GM12873 (cell line): ENCODE results near the gene GNB1L.

Experiments used
- TF ChIP-seq, protein P1 (sequence below): IDR thresholded peaks from 2 replicates; pipeline ENCODE4 v1.5.1; 2012; ENCODE audit warnings: low read depth, mild to moderate bottlenecking, moderate library complexity, low read length, control low read depth; ENCODE audit not compliant: insufficient read depth; ENCODE audit errors: missing control alignments

The GNB1L gene

DNA sequence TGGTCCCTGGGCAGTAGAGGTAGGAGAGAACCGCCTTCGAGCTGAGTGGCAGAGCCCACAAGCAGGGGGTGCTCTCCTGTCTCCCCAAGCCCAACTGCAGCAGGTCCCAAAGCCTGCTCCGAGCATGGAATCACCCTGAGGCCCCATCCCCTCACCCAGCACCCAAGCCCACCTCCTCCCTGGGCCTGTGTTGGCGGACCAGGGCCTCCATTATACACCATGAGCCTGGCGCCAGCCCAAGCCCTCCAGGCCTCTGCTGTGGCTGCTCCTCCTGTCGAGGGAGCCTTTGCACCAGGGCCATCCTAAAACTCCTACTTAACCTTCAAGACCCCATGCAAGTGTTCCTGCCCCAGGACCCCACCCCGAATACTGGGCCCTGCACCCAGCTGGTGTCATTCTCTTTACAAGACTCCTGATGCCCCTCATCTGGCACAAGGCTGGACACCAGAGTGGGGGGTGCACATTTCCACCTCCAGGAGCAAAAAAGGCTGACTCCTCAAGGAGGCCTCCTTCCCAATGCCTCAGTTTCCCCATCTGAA, 114.7 kb downstream of the GNB1L start:
- TF ChIP-seq, protein P1, sequence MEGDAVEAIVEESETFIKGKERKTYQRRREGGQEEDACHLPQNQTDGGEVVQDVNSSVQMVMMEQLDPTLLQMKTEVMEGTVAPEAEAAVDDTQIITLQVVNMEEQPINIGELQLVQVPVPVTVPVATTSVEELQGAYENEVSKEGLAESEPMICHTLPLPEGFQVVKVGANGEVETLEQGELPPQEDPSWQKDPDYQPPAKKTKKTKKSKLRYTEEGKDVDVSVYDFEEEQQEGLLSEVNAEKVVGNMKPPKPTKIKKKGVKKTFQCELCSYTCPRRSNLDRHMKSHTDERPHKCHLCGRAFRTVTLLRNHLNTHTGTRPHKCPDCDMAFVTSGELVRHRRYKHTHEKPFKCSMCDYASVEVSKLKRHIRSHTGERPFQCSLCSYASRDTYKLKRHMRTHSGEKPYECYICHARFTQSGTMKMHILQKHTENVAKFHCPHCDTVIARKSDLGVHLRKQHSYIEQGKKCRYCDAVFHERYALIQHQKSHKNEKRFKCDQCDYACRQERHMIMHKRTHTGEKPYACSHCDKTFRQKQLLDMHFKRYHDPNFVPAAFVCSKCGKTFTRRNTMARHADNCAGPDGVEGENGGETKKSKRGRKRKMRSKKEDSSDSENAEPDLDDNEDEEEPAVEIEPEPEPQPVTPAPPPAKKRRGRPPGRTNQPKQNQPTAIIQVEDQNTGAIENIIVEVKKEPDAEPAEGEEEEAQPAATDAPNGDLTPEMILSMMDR: no peak

- TF ChIP-seq, protein P1: no peak
These were observed 115.2 kb downstream of the GNB1L start for GRCh38 chr22:19739448-19739895.

DNA sequence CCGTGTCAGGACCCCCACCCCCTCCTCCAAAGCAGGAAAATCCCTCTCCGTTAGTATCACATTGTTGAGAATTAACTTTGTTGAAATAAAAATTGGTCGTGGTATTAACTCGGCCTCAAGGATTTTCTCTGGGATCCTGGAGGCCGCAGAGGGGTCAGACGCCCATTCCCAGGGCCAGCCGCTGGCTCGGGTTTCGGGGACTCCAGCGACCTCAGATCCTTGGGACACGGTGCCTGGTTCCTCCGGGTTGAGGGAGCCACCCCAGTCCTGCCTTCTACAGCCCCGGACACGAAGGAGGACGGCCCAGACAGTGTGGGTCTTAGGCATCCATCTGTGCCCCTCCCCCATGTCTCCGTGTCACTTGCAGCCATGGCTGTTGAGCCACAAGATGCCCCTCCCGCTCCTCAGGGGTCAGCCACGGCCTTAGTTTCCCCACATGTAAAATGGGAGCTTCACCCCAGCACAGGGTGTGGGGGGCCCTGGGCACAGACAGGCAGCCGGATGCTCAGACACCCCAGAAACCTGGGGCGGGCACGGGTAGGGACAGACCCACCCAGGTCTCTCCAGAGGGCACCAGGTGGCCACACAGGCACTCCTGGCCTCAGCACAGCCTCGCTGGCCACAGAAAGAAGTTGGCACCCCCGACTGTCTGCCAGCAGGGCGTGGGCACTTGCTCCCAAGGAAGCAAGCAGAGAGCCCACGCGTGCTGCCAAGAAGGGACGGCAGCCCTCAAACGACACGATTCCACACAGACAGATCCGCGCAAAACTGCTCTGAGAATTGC, 115.8 kb downstream of the GNB1L start:
- TF ChIP-seq, protein P1: no peak

DNA sequence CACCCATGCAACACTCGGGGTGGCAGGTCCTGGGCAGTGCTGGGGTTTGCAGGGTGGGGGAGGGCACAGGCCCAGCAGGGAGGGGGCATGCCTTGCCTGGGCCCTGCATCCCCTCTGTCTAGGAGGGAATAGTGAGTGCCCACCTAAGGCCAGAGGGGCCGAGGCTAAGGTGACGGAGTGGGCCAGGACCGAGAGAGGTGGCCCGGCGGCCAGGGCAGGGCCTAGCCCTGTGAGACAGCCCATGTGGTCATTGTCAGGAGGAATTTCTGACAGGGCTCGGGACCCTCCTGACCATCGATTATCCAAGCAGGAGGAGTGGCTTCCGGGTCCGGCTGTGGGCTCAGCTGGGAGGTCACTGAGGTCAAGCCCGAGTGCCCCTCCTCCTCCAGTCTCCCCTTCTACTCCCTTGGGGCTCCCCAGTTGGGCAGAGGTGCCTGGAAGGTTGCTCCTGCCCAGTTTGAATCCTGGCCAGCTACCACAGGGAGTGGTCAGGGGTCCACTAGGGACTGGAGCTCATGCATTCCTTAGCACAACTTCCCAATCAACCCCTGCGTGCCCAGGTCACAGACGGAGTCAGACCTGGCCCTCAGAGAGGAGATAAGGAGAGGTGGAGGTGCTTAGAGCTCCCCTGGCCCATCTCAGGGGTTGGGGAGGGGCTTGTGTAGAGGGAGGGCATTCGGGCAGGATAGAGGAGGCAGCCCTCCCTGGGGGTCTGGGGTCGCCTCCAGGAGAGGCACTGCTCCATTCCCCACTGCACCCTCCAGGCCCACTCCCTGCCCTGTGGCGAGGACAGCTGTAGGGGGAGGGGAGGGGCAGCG, 116.6 kb downstream of the GNB1L start:
- TF ChIP-seq, protein P1: no peak

DNA sequence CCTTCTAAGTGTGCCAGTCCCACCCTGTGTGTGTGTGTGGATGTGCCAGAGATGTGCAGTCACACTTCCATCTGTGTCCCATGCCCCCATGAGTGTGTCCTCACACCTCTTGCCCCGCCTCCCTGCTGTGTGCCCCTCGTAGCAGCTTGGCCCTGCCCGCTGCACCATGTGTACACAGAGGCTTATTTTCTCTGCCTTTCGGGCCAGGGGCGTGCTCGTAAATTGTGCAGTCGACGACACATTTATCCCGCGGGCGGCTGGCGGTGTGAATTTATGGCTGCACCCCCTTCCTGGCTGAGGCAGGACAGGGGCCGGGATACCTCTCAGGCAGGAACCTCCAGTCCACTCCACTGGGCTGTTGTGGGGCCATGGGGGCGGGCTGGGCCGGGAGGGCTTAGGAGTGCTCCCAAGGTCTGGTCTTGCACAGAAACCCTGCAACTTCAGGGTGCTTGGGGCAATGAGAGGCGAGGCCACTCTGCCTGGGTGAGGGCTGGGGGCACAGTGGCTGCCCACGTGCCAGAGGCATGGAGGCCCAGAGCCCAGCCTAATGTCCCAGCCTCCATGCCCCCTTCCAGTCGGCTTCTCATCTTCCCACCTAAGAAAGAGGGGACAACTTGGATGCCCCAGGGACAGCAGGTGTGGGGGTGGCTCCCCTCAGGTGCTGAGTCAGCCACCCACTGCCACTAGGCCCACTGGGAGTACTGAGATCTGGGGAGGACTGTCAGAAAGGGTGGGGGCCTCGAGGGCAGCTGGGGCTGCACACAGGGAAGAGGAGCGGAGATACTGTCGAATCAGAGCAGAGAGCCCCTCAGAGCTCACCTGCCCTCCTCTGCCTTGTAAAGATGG, 118.8 kb downstream of the GNB1L start:
- TF ChIP-seq, protein P1: no peak

DNA sequence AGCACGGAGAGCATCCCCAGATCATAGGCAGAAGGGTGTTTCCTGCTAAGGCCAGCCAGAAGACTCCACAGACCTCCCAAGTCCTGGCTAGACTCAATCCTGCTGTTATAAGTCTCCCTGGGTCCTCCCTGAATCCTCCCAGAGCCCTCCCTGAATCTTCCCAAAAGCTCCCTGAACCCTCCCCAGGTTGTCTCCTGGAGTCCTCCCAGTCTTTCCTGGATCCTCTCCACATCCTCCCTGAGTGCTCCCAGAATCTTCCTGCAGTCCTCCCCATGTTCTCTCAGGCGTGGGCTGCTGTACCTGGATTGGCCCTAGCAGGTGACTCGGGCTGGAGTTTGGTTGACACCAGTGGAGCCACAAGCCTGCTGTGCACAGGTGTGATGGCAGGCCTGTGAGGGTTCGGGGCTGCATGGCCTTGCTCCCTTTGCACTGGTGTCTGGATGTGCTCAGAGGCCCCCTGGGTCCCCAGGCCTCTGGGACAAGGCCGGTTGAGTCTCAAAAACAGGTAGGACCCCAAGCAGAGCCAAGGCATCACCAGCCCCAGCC, 119.8 kb downstream of the GNB1L start:
- TF ChIP-seq, protein P1: no peak
